IMR-90 (cell line): ENCODE data around the gene PLPP1. TPM values are rescaled to one million over a fixed set of nuclear protein-coding genes. Genes with fewer than 3 reads are reported as not detected.

Source experiments
- ATAC-seq: fragments of 200-7000 bp; cut with Tn5 transposase; 2 replicates; pipeline ENCODE4 v1.9.1; 2020; ENCODE audit warnings: low read depth, mild to moderate bottlenecking, moderate library complexity
- BruUV-seq: library from RNA; stranded (reverse); fragments of 400-500 nt; replicated peaks from 2 replicates; lab custom pipeline; 2021; lab: Mats Ljungman, UMichigan
- CTCF ChIA-PET: fragments of 300-600 bp; formaldehyde crosslinking; extraction: SDS; loops from one replicate; lab custom pipeline; 2021; ENCODE audit warnings: antibody characterized with exemption; lab: Yijun Ruan, JAX
- POLR2A ChIA-PET: fragments of 300-600 bp; sonication (Branson Sonifier 250); formaldehyde crosslinking; loops from one replicate; lab custom pipeline; 2022; ENCODE audit warnings: antibody characterized with exemption; ENCODE audit not compliant: unreplicated experiment; lab: Charles Lee
- DNase-seq: peaks from one replicate; pipeline ENCODE4 v3.0.0; 2013
- H2AFZ ChIP-seq: replicated peaks from 2 replicates; pipeline ENCODE3; 2013; ENCODE audit warnings: low read length, mild to moderate bottlenecking; ENCODE audit not compliant: poor library complexity
- H2AK5ac ChIP-seq: 2 replicates; pipeline ENCODE4 v1.6.1; 2013; ENCODE audit warnings: low read depth, low read length, inconsistent platforms
- H2AK9ac ChIP-seq: replicated peaks from 2 replicates; pipeline ENCODE3; 2013; ENCODE audit warnings: mild to moderate bottlenecking, low read depth, low read length, moderate library complexity; ENCODE audit not compliant: poor library complexity
- H2BK120ac ChIP-seq: 2 replicates; pipeline ENCODE4 v1.6.1; 2013; ENCODE audit warnings: low read depth, low read length, inconsistent platforms
- H2BK15ac ChIP-seq: 3 replicates; pipeline ENCODE4 v1.6.1; 2013; ENCODE audit warnings: low read depth, low read length, inconsistent platforms
- H2BK20ac ChIP-seq: 2 replicates; pipeline ENCODE4 v1.6.1; 2013; ENCODE audit warnings: low read depth, mild to moderate bottlenecking, inconsistent platforms, low read length, moderate library complexity
- H2BK5ac ChIP-seq: 2 replicates; pipeline ENCODE4 v1.6.1; 2013; ENCODE audit warnings: mild to moderate bottlenecking, low read depth, low read length, inconsistent platforms; ENCODE audit not compliant: poor library complexity, severe bottlenecking
- H3K14ac ChIP-seq: replicated peaks from 2 replicates; pipeline ENCODE4 v1.6.1; 2013; ENCODE audit warnings: low read depth, low read length, inconsistent platforms
- H3K18ac ChIP-seq: 2 replicates; pipeline ENCODE4 v1.6.1; 2013; ENCODE audit warnings: low read depth, low read length, control low read depth
- H3K23ac ChIP-seq: 2 replicates; pipeline ENCODE4 v1.6.1; 2013; ENCODE audit warnings: low read depth, low read length, inconsistent platforms
- H3K27ac ChIP-seq: 2 replicates; pipeline ENCODE4 v1.5.1; 2013; ENCODE audit warnings: mild to moderate bottlenecking, control low read depth, low read length; ENCODE audit not compliant: insufficient read depth
- H3K27me3 ChIP-seq: 2 replicates; pipeline ENCODE4 v1.6.1; 2013; ENCODE audit warnings: low read length; ENCODE audit not compliant: control insufficient read depth, insufficient read depth
- H3K36me3 ChIP-seq: 2 replicates; pipeline ENCODE4 v1.6.1; 2013; ENCODE audit warnings: low read length, mixed read lengths; ENCODE audit not compliant: control insufficient read depth, insufficient read depth
- H3K4ac ChIP-seq: 2 replicates; pipeline ENCODE4 v1.6.1; 2013; ENCODE audit warnings: low read depth, low read length, inconsistent platforms
- H3K4me1 ChIP-seq: 2 replicates; pipeline ENCODE4 v1.6.1; 2013; ENCODE audit warnings: low read length, mixed read lengths; ENCODE audit not compliant: control insufficient read depth, insufficient read depth
- H3K4me2 ChIP-seq: 2 replicates; pipeline ENCODE4 v1.6.1; 2013; ENCODE audit warnings: low read depth, mild to moderate bottlenecking, control low read depth, low read length, moderate library complexity
- H3K4me3 ChIP-seq: 2 replicates; pipeline ENCODE4 v1.5.1; 2013; ENCODE audit warnings: low read depth, mild to moderate bottlenecking, control low read depth, low read length, moderate library complexity; ENCODE audit not compliant: insufficient read depth
- H3K56ac ChIP-seq: 2 replicates; pipeline ENCODE4 v1.6.1; 2013; ENCODE audit warnings: low read length, inconsistent platforms; ENCODE audit not compliant: insufficient read depth; ENCODE audit errors: extremely low read depth
- H3K79me1 ChIP-seq, 2 experiments: 2 replicates each; pipeline ENCODE4 v1.6.1; 2013; ENCODE audit warnings: low read length in 2 of 2, inconsistent platforms in 1 of 2, low read depth in 1 of 2
- H3K9ac ChIP-seq: 2 replicates; pipeline ENCODE4 v1.6.1; 2013; ENCODE audit warnings: low read depth, low read length, control low read depth
- H3K9me1 ChIP-seq: 2 replicates; pipeline ENCODE4 v1.6.1; 2013; ENCODE audit warnings: low read length, inconsistent platforms; ENCODE audit not compliant: insufficient read depth
- H3K9me3 ChIP-seq: 2 replicates; pipeline ENCODE4 v1.6.1; 2013; ENCODE audit warnings: low read length; ENCODE audit not compliant: control insufficient read depth, insufficient read depth
- H4K20me1 ChIP-seq: 2 replicates; pipeline ENCODE4 v1.6.1; 2013; ENCODE audit warnings: low read length, inconsistent platforms; ENCODE audit not compliant: insufficient read depth
- H4K5ac ChIP-seq: 2 replicates; pipeline ENCODE4 v1.6.1; 2013; ENCODE audit warnings: mild to moderate bottlenecking, low read depth, low read length, control low read depth
- H4K8ac ChIP-seq, 2 experiments: 2 replicates each; pipeline ENCODE4 v1.6.1; 2013; ENCODE audit warnings: low read depth in 2 of 2, low read length in 2 of 2, control low read depth in 1 of 2, inconsistent platforms in 1 of 2
- H4K91ac ChIP-seq: 2 replicates; pipeline ENCODE4 v1.6.1; 2013; ENCODE audit warnings: low read depth, low read length, inconsistent platforms; ENCODE audit not compliant: insufficient read depth
- FOS ChIP-seq: fragments of 150-350 bp; IDR thresholded peaks from 2 replicates; pipeline ENCODE4 v1.6.1; 2016; ENCODE audit warnings: low read depth, low read length
- RAD21 ChIP-seq: IDR thresholded peaks from 2 replicates; pipeline ENCODE4 v1.6.1; 2012; ENCODE audit warnings: low read length, improper control_type of control experiment
- WGBS, 2 experiments: methylation state at CpG; one replicate each; pipeline versions ENCODE4 v1.1.5 to v1.1.7; 2013; ENCODE audit warnings: missing lambda C conversion rate in 2 of 2; ENCODE audit not compliant: insufficient read length in 1 of 2; ENCODE audit errors: extremely low coverage in 2 of 2; 5-methylcytosine and 5-hydroxymethylcytosine counted together
- dilution Hi-C: fragments of 300-500 bp; cut with HindIII; formaldehyde crosslinking; loops from one replicate; pipeline ENCODE4 v1.14.3; 2018; ENCODE audit warnings: low sequenced_read_pairs; ENCODE audit not compliant: unreplicated experiment
- in situ Hi-C: fragments of 300-500 bp; cut with MboI; formaldehyde crosslinking; loops from 3 replicates; pipeline ENCODE4 v1.14.3; 2019; ENCODE audit warnings: low sequenced_read_pairs, inconsistent platforms, mixed read lengths
- intact Hi-C: fragments of 100-400 bp; cut with micrococcal nuclease; formaldehyde crosslinking; loops from 2 replicates; pipeline ENCODE4 v1.10.0; 2022
- polyA plus RNA-seq, 3 experiments: library from polyadenylated mRNA; depleted of rRNA; stranded (reverse); fragments of >200 nt; gene quantifications; 2 replicates each; pipeline ENCODE4 v1.2.3, GENCODE V29; 2012; ENCODE audit warnings: low replicate concordance in 1 of 3
- total RNA-seq: library from RNA; depleted of rRNA; stranded (reverse); fragments of >200 nt; gene quantifications from 2 replicates; pipeline ENCODE4 v1.2.3, GENCODE V29; 2012

PLPP1 gene
- total and polyA plus RNA-seq, 2 of the 4 experiments (the other 2 are of a cell fraction): 19.2 to 21.3 TPM

GRCh38 chr5:55456216-55456895, 78.4 kb downstream of the PLPP1 start:
- Histone ChIP-seq H3K4me1 (peaks cover 3% of the 10 kb centered on the region; the same call in 1 of the 2 replicates), H4K5ac (no peak overlapping the region), H3K18ac (no peak overlapping the region), H3K23ac (no peak overlapping the region), H2AK9ac (no peak overlapping the region), H4K8ac (no peak overlapping the region), H3K9me3 (no peaks in the 10 kb centered on the region), H3K79me1 (peaks cover 3 to 14% of the 10 kb centered on the region in 2 experiments; a peak in 2 of 4 replicates), H3K9me1 (0 out of 2 replicates have a peak, but pooled peaks cover 4% of the 10 kb centered on the region), H2AFZ (no peak overlapping the region), H2AK5ac (no peak overlapping the region), H3K4me2 (no peak overlapping the region), H2BK5ac (no peak overlapping the region), H2BK15ac (no peak overlapping the region), H3K9ac (no peak overlapping the region), H3K27me3 (no peaks in the 10 kb centered on the region), H3K56ac (no peak overlapping the region), H3K14ac (no peak overlapping the region), H3K4me3 (no peak overlapping the region), H3K4ac (no peak overlapping the region), H3K36me3 (no peaks in the 10 kb centered on the region), H2BK120ac (no peak overlapping the region), H4K91ac (no peak overlapping the region), H2BK20ac (no peak overlapping the region), H4K20me1 (peaks cover 3% of the 10 kb centered on the region; the same call in 1 of the 2 replicates), H3K27ac (no peak overlapping the region)
- intact Hi-C loops: loop anchor here (5.0 kb wide), 1 partner anchor 36 kb away; no protein-coding TSS in a partner anchor
- POLR2A ChIA-PET: no interaction called here
- BruUV-seq: no TSS peak
- TF ChIP-seq FOS (peak; percentile 78), RAD21 (no peak)
- DNase-seq: peak; percentile 79
- CTCF ChIA-PET: interaction anchor here (0.5 kb wide), 1 partner anchor 14 kb away, joined by 4 read pairs; no protein-coding TSS in a partner anchor
- WGBS, 2 experiments: no CpG with 5 or more reads among the region's 3 CpGs
- peak; percentile 72 for ATAC-seq
- dilution Hi-C loops: no loop called here
- in situ Hi-C loops: no loop called here
